Mesothelial cell of epicardium (in vitro differentiated cells): Measurements from ENCODE around the gene ANKDD1B. TPM values are rescaled to one million over a fixed set of nuclear protein-coding genes. Genes with fewer than 3 reads are reported as not detected.
A peak's percentile ranks its signal among the peaks of the same experiment; 100 is the strongest.
"Not testable (repeated sequence)": the region's sequence is repeated elsewhere in the genome, so short reads cannot be mapped to it uniquely, and the experiment has no call there.

Source experiments
- DNase-seq, 2 experiments: peaks; one replicate each; pipeline ENCODE4 v3.0.0; 2021; ENCODE audit warnings: low spot score in 2 of 2; ENCODE audit not compliant: unreplicated experiment in 2 of 2
- H3K27ac Mint-ChIP-seq: 2 replicates; pipeline ENCODE4 v1.8.0; 2021; ENCODE audit warnings: mixed read lengths
- H3K27me3 Mint-ChIP-seq: 2 replicates; pipeline ENCODE4 v1.8.0; 2021; ENCODE audit warnings: low read depth, mixed read lengths
- H3K36me3 Mint-ChIP-seq: 2 replicates; pipeline ENCODE4 v1.8.0; 2021; ENCODE audit warnings: mixed read lengths
- H3K4me1 Mint-ChIP-seq: 2 replicates; pipeline ENCODE4 v1.8.0; 2021; ENCODE audit warnings: mixed read lengths
- H3K4me3 Mint-ChIP-seq: 2 replicates; pipeline ENCODE4 v1.8.0; 2021; ENCODE audit warnings: mild to moderate bottlenecking, moderate library complexity, mixed read lengths
- H3K9me3 Mint-ChIP-seq: 2 replicates; pipeline ENCODE4 v1.8.0; 2021; ENCODE audit warnings: mixed read lengths
- total RNA-seq: library from RNA; stranded (reverse); gene quantifications from 3 replicates; pipeline ENCODE4 v1.2.1, GENCODE V29; 2021
- TF ChIP-seq, protein P1 (sequence below): fragments of 200-600 bp; sonication (generic); IDR thresholded peaks from one replicate; pipeline ENCODE4 v1.5.0; 2021; ENCODE audit warnings: antibody characterized with exemption; ENCODE audit not compliant: unreplicated experiment

The ANKDD1B gene
- total RNA-seq, 1 donor from 2014 or later: 1.1 TPM

DNA sequence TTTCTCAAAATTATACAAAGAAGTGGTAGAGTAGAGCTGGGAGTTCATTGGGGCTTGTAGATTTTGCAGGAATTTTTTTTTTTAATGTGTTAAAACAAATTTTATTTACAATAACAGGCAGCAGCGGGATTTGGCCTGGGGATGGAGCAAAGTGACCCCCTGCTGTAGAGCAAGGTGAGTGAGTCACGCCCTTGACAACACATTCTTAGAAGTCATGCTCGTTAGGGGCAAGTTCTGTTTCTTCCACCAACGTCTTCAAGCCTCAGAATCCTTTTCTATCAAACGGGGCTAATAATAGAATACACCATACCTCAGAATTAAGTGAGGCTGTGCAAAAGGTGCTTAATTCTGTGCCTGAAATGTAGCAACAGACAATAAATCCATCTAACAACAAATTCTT, 1.1 kb upstream of the ANKDD1B start:
- H3K27me3 Mint-ChIP-seq: no peaks in the 10 kb centered on the region

DNA sequence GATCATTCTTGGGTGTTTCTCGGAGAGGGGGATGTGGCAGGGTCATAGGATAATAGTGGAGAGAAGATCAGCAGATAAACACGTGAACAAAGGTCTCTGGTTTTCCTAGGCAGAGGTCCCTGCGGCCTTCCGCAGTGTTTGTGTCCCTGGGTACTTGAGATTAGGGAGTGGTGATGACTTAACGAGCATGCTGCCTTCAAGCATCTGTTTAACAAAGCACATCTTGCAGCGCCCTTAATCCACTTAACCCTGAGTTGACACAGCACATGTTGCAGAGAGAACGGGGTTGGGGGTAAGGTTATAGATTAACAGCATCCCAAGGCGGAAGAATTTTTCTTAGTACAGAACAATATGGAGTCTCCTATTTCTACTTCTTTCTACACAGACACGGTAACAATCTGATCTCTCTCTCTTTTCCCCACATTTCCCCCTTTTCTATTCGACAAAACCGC, 368 bp upstream of the ANKDD1B start:
- Mint-ChIP-seq H3K4me3 (peak overlapping the region; percentile 76), H3K4me1 (peaks cover 31% of the 10 kb centered on the region), H3K27ac (peak overlapping the region; percentile 84)
- H3K36me3 Mint-ChIP-seq, DNase-seq, H3K9me3 Mint-ChIP-seq, H3K27me3 Mint-ChIP-seq: not testable (repeated sequence)

More for the DNA sequence above, 1.1 kb upstream of the ANKDD1B start:
- no peak for DNase-seq
- H3K27ac Mint-ChIP-seq: no peak overlapping the region
- TF ChIP-seq, protein P1, sequence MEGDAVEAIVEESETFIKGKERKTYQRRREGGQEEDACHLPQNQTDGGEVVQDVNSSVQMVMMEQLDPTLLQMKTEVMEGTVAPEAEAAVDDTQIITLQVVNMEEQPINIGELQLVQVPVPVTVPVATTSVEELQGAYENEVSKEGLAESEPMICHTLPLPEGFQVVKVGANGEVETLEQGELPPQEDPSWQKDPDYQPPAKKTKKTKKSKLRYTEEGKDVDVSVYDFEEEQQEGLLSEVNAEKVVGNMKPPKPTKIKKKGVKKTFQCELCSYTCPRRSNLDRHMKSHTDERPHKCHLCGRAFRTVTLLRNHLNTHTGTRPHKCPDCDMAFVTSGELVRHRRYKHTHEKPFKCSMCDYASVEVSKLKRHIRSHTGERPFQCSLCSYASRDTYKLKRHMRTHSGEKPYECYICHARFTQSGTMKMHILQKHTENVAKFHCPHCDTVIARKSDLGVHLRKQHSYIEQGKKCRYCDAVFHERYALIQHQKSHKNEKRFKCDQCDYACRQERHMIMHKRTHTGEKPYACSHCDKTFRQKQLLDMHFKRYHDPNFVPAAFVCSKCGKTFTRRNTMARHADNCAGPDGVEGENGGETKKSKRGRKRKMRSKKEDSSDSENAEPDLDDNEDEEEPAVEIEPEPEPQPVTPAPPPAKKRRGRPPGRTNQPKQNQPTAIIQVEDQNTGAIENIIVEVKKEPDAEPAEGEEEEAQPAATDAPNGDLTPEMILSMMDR: no peak
- no peaks in the 10 kb centered on the region for H3K9me3 Mint-ChIP-seq
- H3K36me3 Mint-ChIP-seq: no peaks in the 10 kb centered on the region
- peaks cover 34% of the 10 kb centered on the region for H3K4me1 Mint-ChIP-seq
- no peak overlapping the region for H3K4me3 Mint-ChIP-seq

DNA sequence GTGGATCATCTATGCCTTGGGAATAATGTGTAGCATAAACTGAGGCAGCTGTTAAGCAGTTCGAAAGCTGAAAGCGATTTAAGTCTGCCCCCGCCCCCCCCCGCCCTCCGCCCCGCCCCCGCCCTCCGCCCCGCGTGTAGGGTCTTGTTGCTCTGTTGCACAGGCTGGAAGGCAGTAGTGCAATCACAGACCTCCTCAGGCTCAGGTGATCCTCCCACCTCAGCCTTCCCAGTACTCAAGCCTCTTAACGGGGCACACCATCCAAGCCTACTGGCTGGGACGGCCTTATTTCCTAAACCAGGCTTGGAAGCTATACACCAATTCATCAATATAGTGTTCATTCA, 945 bp downstream of the ANKDD1B start:
- DNase-seq: no peak
- no peaks in the 10 kb centered on the region for H3K9me3 Mint-ChIP-seq
- no peaks in the 10 kb centered on the region for H3K27me3 Mint-ChIP-seq
- TF ChIP-seq, protein P1: no peak
- H3K36me3 Mint-ChIP-seq: no peaks in the 10 kb centered on the region
- peak overlapping the region; percentile 76 for H3K4me3 Mint-ChIP-seq
- no peak overlapping the region for H3K27ac Mint-ChIP-seq
- peaks cover 41% of the 10 kb centered on the region for H3K4me1 Mint-ChIP-seq

DNA sequence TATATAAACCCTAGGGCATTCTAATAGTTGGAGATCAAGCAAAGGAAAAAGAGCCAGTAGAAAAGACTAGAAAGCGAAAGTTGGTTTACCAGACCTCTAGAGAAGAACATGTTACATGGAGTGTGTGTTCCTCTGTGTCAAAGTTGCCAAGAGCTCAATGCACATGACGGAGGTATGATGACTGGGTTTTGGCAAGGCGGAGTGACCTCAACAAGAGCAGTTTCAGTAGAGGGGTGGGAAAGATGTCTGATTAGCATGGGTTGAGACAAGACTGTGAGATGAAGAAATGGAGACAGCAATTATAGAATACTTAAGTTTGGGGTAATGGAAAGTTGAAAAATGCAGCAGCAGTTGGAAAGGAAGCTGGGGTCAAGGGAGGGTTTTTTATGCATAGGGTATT, 1.6 kb downstream of the ANKDD1B start:
- DNase-seq: no peak
- no peaks in the 10 kb centered on the region for H3K9me3 Mint-ChIP-seq
- H3K27me3 Mint-ChIP-seq: no peaks in the 10 kb centered on the region
- peaks cover 43% of the 10 kb centered on the region for H3K4me1 Mint-ChIP-seq
- H3K36me3 Mint-ChIP-seq: no peaks in the 10 kb centered on the region
- no peak overlapping the region for H3K27ac Mint-ChIP-seq
- TF ChIP-seq, protein P1: no peak
- H3K4me3 Mint-ChIP-seq: no peak overlapping the region

DNA sequence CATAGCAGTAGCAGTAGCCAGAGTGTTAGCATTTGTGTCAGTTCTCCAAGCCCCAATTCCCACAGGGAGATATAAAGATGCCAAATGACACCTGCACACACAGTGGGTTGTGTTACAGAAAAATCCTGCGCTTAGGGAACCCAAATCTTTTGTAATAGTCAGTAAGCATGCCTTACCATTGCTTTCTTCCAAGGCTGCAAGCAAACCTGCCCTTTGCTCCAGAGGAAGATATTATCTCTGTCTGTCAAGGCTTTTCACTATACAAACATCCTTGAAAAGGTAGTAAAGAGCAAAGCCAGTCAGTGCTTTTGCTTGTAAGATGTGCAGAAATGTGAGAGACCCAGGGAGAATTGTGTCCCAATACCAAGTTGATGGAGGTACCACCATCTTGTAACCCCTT, 2.9 kb downstream of the ANKDD1B start:
- TF ChIP-seq, protein P1: no peak
- Mint-ChIP-seq H3K9me3 (no peaks in the 10 kb centered on the region), H3K4me1 (peaks cover 44% of the 10 kb centered on the region), H3K27me3 (no peaks in the 10 kb centered on the region), H3K36me3 (no peaks in the 10 kb centered on the region), H3K27ac (no peak overlapping the region), H3K4me3 (no peak overlapping the region)
- DNase-seq: no peak

DNA sequence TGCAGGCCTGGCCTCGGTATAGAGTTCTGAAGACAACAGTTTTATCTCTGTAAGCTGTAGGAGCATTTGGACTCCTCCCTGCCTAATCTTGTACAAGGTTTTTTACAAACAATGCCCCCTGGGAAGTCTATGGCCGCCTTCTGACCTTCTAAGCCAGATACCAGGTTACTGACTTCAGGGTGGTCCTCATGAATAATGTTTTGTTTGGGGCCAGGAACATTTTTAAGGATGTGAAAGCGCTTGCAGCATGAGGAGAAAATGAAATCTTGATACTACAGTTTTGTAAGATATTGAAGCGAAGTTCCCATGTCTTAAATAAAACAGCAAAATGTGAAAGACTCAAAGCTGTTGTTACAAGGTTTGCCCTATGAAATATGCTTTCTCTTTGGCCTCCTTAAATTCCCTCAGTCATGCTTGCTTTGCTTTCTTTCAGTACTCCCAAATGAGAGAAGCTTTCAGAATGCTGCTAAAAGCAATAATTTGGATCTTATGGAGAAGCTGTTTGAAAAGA, 5.2 kb downstream of the ANKDD1B start:
- no peaks in the 10 kb centered on the region for H3K27me3 Mint-ChIP-seq
- no peaks in the 10 kb centered on the region for H3K9me3 Mint-ChIP-seq
- H3K4me3 Mint-ChIP-seq: no peak overlapping the region
- H3K4me1 Mint-ChIP-seq: peaks cover 51% of the 10 kb centered on the region
- H3K36me3 Mint-ChIP-seq: no peaks in the 10 kb centered on the region
- TF ChIP-seq, protein P1: no peak
- H3K27ac Mint-ChIP-seq: peak overlapping the region; percentile 87
- DNase-seq: no peak
